ENCODE measurements around the gene PADI4.

GRCh38 chr1:17397910-17398695 is 90.1 kb downstream of the PADI4 start:
- no peak for TF ChIP-seq EZH2 (IDR thresholded peaks at IDR 0.05; ENCODE audit: low read depth, unreplicated experiment)
- TF ChIP-seq POLR2AphosphoS5 (IDR thresholded peaks at IDR 0.05; ENCODE audit: low read depth), result no peak
- TF ChIP-seq, protein P1, sequence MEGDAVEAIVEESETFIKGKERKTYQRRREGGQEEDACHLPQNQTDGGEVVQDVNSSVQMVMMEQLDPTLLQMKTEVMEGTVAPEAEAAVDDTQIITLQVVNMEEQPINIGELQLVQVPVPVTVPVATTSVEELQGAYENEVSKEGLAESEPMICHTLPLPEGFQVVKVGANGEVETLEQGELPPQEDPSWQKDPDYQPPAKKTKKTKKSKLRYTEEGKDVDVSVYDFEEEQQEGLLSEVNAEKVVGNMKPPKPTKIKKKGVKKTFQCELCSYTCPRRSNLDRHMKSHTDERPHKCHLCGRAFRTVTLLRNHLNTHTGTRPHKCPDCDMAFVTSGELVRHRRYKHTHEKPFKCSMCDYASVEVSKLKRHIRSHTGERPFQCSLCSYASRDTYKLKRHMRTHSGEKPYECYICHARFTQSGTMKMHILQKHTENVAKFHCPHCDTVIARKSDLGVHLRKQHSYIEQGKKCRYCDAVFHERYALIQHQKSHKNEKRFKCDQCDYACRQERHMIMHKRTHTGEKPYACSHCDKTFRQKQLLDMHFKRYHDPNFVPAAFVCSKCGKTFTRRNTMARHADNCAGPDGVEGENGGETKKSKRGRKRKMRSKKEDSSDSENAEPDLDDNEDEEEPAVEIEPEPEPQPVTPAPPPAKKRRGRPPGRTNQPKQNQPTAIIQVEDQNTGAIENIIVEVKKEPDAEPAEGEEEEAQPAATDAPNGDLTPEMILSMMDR (conservative IDR thresholded peaks at IDR 0.05; ENCODE audit: low read depth in 2 of 2), result no peak
- TF ChIP-seq EZH2phosphoT487 (IDR thresholded peaks at IDR 0.05; ENCODE audit: unreplicated experiment), result no peak
- no peak for TF ChIP-seq JUNB (IDR thresholded peaks at IDR 0.05; ENCODE audit: unreplicated experiment)
- TF ChIP-seq CREB1 (CRISPR knock-in tag; IDR thresholded peaks at IDR 0.05; ENCODE audit: low read depth), result no peak
- no peak for TF ChIP-seq ETS1 (IDR thresholded peaks at IDR 0.05)
- TF ChIP-seq, protein P2, sequence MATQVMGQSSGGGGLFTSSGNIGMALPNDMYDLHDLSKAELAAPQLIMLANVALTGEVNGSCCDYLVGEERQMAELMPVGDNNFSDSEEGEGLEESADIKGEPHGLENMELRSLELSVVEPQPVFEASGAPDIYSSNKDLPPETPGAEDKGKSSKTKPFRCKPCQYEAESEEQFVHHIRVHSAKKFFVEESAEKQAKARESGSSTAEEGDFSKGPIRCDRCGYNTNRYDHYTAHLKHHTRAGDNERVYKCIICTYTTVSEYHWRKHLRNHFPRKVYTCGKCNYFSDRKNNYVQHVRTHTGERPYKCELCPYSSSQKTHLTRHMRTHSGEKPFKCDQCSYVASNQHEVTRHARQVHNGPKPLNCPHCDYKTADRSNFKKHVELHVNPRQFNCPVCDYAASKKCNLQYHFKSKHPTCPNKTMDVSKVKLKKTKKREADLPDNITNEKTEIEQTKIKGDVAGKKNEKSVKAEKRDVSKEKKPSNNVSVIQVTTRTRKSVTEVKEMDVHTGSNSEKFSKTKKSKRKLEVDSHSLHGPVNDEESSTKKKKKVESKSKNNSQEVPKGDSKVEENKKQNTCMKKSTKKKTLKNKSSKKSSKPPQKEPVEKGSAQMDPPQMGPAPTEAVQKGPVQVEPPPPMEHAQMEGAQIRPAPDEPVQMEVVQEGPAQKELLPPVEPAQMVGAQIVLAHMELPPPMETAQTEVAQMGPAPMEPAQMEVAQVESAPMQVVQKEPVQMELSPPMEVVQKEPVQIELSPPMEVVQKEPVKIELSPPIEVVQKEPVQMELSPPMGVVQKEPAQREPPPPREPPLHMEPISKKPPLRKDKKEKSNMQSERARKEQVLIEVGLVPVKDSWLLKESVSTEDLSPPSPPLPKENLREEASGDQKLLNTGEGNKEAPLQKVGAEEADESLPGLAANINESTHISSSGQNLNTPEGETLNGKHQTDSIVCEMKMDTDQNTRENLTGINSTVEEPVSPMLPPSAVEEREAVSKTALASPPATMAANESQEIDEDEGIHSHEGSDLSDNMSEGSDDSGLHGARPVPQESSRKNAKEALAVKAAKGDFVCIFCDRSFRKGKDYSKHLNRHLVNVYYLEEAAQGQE (IDR thresholded peaks at IDR 0.05; ENCODE audit: unreplicated experiment), result no peak

Measured in GM23338 (cell line).